Naive thymus-derived CD8-positive, alpha-beta T cell (primary cell): ENCODE results near the gene MYL11. TPM values are rescaled to one million over a fixed set of nuclear protein-coding genes. Genes with fewer than 3 reads are reported as not detected.
"Not testable (repeated sequence)": the region's sequence is repeated elsewhere in the genome, so short reads cannot be mapped to it uniquely, and the experiment has no call there.

Experiments used
- ATAC-seq, 2 donors: fragments of 150-1000 bp; cut with Tn5 transposase in 1 of 2; sonication (Bioruptor Pico), chemical (Tn5 transposase) in 1 of 2; 1 replicate in 1 of 2; 2 replicates in 1 of 2; pipeline ENCODE4 v1.10.0; 2021; ENCODE audit warnings: mild to moderate bottlenecking in 2 of 2, moderate library complexity in 2 of 2
- POLR2A ChIA-PET: fragments of 350-600 bp; sonication (Branson Sonifier 250); formaldehyde crosslinking; loops from one replicate; lab custom pipeline; 2021; ENCODE audit warnings: antibody characterized with exemption; lab: Charles Lee
- DNase-seq, 10 donors: peaks; one replicate each; pipeline versions ENCODE4 v3.0.0 to v3.0.0-alpha.2; 2020 to 2022
- H3K27ac Mint-ChIP-seq, 10 donors: one replicate each; pipeline ENCODE4 v1.8.0; 2020 to 2022; ENCODE audit warnings: mild to moderate bottlenecking in 10 of 10, mixed read lengths in 10 of 10, moderate library complexity in 4 of 10, inconsistent platforms in 1 of 10
- H3K27me3 Mint-ChIP-seq, 5 donors: one replicate each; pipeline ENCODE4 v1.8.0; 2021 to 2022; ENCODE audit warnings: mixed read lengths in 5 of 5
- H3K36me3 Mint-ChIP-seq, 3 donors: one replicate each; pipeline ENCODE4 v1.8.0; 2020 to 2022; ENCODE audit warnings: mixed read lengths in 3 of 3, mild to moderate bottlenecking in 2 of 3, inconsistent platforms in 1 of 3
- H3K4me1 Mint-ChIP-seq, 4 donors: one replicate each; pipeline ENCODE4 v1.8.0; 2021 to 2022; ENCODE audit warnings: mixed read lengths in 4 of 4
- H3K4me3 Mint-ChIP-seq, 10 donors: one replicate each; pipeline ENCODE4 v1.8.0; 2020 to 2022; ENCODE audit warnings: mild to moderate bottlenecking in 10 of 10, mixed read lengths in 10 of 10, moderate library complexity in 6 of 10, inconsistent platforms in 1 of 10
- H3K9me3 Mint-ChIP-seq, 9 donors: one replicate each; pipeline ENCODE4 v1.8.0; 2020 to 2022; ENCODE audit warnings: mixed read lengths in 9 of 9, mild to moderate bottlenecking in 3 of 9, inconsistent platforms in 1 of 9, moderate library complexity in 1 of 9
- polyA plus RNA-seq, 3 donors: library from polyadenylated mRNA; unstranded; fragments of 300-500 nt; fragmentation: Illumina TruSeq; gene quantifications; one replicate each; pipeline ENCODE4 v1.2.3, GENCODE V29; 2021
- total RNA-seq, 8 experiments: library from RNA in 2 of 8; stranded (reverse) in 2 of 8; gene quantifications; one replicate each; pipeline ENCODE4 v1.2.3 and lab custom pipeline; 2021 to 2026

Gene MYL11
- total and polyA plus RNA-seq, 5 experiments from 2014 or later = 1.1 to 4.2 (median 1.9) TPM; not detected in 2

DNA sequence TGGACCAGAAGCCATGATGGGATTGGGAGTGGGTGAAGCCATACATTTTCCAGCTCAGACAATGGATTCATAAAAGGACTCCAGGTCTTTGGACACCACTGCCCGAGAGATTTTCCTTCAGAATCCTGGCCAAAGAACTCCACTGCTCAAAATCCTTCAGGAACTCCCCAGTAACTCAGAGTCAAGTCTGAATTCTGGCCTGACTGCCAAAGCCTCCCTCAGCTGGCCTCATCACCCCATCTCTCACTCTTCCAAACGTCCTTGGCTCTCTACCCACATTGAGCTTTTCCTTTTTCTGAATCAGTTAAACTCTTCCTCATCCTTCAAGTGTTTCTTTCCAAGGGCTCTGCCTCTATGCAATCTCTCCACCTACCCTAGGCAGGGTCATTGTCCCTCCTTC, 8.9 kb downstream of the MYL11 start:
- Mint-ChIP-seq H3K9me3 (no peaks in the 10 kb centered on the region), H3K27me3 (no peaks in the 10 kb centered on the region), H3K36me3 (peaks cover 0 to 12% (median 3%) of the 10 kb centered on the region in 3 donors), H3K27ac (peak overlapping the region; percentile 96 to 100 (median 100)), H3K4me1 (peaks cover 21 to 57% (median 55%) of the 10 kb centered on the region in 4 donors), H3K4me3 (peak overlapping the region; percentile 84 to 100 (median 96))
- ATAC-seq (no peak), DNase-seq (no peak)
- POLR2A ChIA-PET = interaction anchor here (0.6 to 8.4 kb wide), 18 partner anchors 8 to 322 kb away, joined by 3 to 166 read pairs (median 10); partner anchors contain the start of genes ALDOA, CD2BP2, CORO1A and DCTPP1

GRCh38 chr16:30394592-30395154, 20.1 kb downstream of the MYL11 start:
- no peaks in the 10 kb centered on the region for H3K27me3 Mint-ChIP-seq
- POLR2A ChIA-PET = interaction anchor here (0.8 to 3.3 kb wide), 10 partner anchors 12 to 329 kb away, joined by 3 to 82 read pairs (median 12); partner anchors contain the start of genes ALDOA, MYL11, SEPTIN1 and TBC1D10B
- peaks cover 21 to 42% (median 39%) of the 10 kb centered on the region in 4 donors for H3K4me1 Mint-ChIP-seq
- H3K36me3 Mint-ChIP-seq = peaks cover 0 to 13% (median 0%) of the 10 kb centered on the region in 3 donors
- H3K4me3 Mint-ChIP-seq = peak overlapping the region; percentile 76 to 94 (median 84)
- H3K27ac Mint-ChIP-seq = peak overlapping the region; percentile 67 to 94 (median 81)
- ATAC-seq (no peak), DNase-seq (no peak)
- H3K9me3 Mint-ChIP-seq = no peaks in the 10 kb centered on the region

GRCh38 chr16:30395155-30395991, 20.8 kb downstream of the MYL11 start, which contains the start of gene ZNF48:
ZNF48 (plus strand) TSS chr16:30395420; CDS start chr16:30395795, 375 bp downstream.
- Mint-ChIP-seq H3K27me3 (no peaks in the 10 kb centered on the region), H3K4me3 (peak within 1 kb of the TSS; percentile 76 to 94 (median 86)), H3K9me3 (no peaks in the 10 kb centered on the region), H3K27ac (peak within 1 kb of the TSS; percentile 69 to 94 (median 88)), H3K4me1 (peaks cover 21 to 49% (median 45%) of the 10 kb centered on the region in 4 donors), H3K36me3 (peaks cover 0 to 13% (median 0%) of the 10 kb centered on the region in 3 donors)
- ATAC-seq (peak; percentile 72), DNase-seq (peak in 9 of 10 donors; percentile 20 to 70 (median 56))
- POLR2A ChIA-PET = interaction anchor here (0.8 to 3.3 kb wide), 11 partner anchors 12 to 330 kb away, joined by 3 to 82 read pairs (median 4); partner anchors contain the start of genes ALDOA, CORO1A, MYL11 and SEPTIN1

DNA sequence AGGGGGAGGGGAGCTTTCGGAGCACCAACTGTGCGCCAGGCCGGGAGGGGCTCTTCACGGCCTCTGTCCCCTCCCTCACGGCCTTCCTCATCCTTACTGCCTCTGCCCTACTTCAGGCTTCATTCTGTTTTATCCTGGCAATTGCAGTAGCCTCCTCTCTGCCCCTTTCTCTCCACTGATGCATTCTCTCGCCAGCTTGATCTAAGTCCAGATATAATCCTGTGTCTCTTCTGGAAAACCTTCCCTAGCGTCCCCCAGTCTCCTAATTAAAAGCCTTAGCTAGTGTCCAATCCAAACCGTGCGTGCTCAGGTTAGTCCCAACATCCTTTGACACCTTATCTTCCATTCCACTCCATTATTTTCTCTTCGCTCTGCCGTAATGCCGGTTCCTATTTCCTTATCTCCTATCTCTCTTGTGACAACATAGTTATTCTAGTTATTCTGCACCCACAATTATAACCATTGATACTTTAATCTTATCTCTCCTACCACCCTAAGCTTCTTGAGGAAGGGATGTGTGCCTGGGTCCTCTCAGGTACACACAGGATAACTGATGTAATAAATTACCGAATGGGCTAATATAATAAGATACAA, 21.5 kb downstream of the MYL11 start:
- peaks cover 21 to 52% (median 50%) of the 10 kb centered on the region in 4 donors for H3K4me1 Mint-ChIP-seq
- DNase-seq = no peak
- H3K4me3 Mint-ChIP-seq = peak overlapping the region; percentile 72 to 92 (median 84)
- POLR2A ChIA-PET = interaction anchor here (0.7 to 3.3 kb wide), 8 partner anchors 11 to 229 kb away, joined by 4 to 82 read pairs (median 24); partner anchors contain the start of genes CORO1A, SEPTIN1, TBC1D10B and ZNF771
- ATAC-seq = no peak
- H3K9me3 Mint-ChIP-seq = no peaks in the 10 kb centered on the region
- peaks cover 0 to 13% (median 0%) of the 10 kb centered on the region in 3 donors for H3K36me3 Mint-ChIP-seq
- H3K27me3 Mint-ChIP-seq = no peaks in the 10 kb centered on the region
- peak overlapping the region; percentile 1 to 90 (median 82) for H3K27ac Mint-ChIP-seq

GRCh38 chr16:30396627-30397026, 22.0 kb downstream of the MYL11 start:
- H3K27ac Mint-ChIP-seq = peak overlapping the region in 7 of 10 donors; percentile 1 to 86 (median 57)

DNA sequence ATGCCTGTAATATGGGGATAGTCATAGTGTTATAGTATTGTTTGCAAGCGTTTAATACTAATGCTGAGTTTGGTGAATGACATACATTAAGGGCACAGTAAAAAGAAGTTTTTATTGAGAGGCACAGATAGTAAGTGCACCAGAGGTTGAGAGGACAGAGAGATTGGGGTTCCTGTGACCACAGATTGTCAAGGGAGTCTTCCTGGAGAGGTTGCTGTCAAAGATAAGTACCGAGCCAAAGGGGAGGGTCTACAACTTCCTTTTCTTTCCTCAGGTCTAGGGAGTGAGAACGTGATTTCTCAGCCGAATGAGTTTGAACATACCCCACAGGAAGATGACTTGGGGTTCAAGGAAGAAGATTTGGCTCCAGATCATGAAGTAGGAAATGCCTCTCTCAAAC, 22.5 kb downstream of the MYL11 start:
- POLR2A ChIA-PET = interaction anchor here (0.7 to 3.1 kb wide), 6 partner anchors 10 to 228 kb away, joined by 4 to 28 read pairs (median 8); partner anchors contain the start of genes TBC1D10B and ZNF771

More at GRCh38 chr16:30396627-30397026, 22.0 kb downstream of the MYL11 start:
- Mint-ChIP-seq H3K36me3 (peaks cover 0 to 13% (median 0%) of the 10 kb centered on the region in 3 donors), H3K4me1 (peaks cover 23 to 57% (median 53%) of the 10 kb centered on the region in 4 donors), H3K4me3 (peak overlapping the region; percentile 64 to 92 (median 84))
- not testable (repeated sequence) for DNase-seq, H3K27me3 Mint-ChIP-seq, ATAC-seq, H3K9me3 Mint-ChIP-seq
- POLR2A ChIA-PET = interaction anchor here (0.7 to 3.3 kb wide), 7 partner anchors 11 to 229 kb away, joined by 4 to 82 read pairs (median 27); partner anchors contain the start of genes CORO1A, SEPTIN1, TBC1D10B and ZNF771

DNA sequence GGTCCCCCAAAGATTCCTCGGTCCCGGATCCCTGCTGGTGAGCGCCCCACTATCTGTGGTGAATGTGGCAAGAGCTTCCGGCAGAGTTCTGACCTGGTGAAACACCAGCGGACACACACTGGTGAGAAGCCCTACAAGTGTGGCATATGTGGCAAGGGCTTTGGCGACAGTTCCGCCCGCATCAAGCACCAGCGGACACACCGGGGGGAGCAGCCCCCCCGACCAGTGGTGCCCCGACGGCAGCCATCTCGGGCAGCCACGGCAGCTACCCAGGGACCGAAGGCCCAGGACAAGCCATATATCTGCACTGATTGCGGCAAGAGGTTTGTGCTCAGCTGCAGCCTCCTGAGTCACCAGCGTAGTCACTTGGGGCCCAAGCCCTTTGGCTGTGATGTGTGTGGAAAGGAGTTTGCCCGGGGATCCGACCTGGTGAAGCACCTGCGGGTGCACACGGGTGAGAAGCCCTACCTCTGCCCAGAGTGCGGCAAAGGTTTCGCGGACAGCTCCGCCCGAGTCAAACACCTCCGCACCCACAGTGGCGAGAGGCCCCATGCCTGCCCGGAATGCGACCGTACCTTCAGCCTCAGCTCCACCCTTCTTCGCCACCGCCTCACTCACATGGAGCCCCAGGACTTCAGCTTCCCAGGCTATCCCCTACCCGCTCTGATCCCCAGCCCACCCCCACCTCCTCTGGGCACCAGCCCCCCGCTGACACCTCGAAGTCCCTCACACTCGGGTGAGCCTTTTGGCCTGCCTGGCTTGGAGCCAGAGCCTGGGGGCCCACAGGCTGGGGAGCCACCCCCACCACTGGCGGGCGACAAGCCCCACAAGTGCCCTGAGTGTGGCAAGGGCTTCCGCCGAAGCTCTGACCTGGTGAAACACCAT, 23.4 kb downstream of the MYL11 start:
- H3K4me3 Mint-ChIP-seq = peak overlapping the region in 1 of 10 donors; percentile 45
- H3K27me3 Mint-ChIP-seq = no peaks in the 10 kb centered on the region
- POLR2A ChIA-PET = interaction anchor here (1.0 to 2.4 kb wide), 5 partner anchors 9 to 27 kb away, joined by 4 to 12 read pairs (median 6); partner anchors contain the start of genes SEPTIN1, TBC1D10B and ZNF771
- peaks cover 25 to 61% (median 54%) of the 10 kb centered on the region in 4 donors for H3K4me1 Mint-ChIP-seq
- H3K27ac Mint-ChIP-seq = peak overlapping the region in 2 of 10 donors; percentile 20 to 40
- no peak for DNase-seq
- H3K36me3 Mint-ChIP-seq = peaks cover 0 to 13% (median 0%) of the 10 kb centered on the region in 3 donors
- no peak for ATAC-seq
- H3K9me3 Mint-ChIP-seq = no peaks in the 10 kb centered on the region

More for the DNA sequence above, 22.5 kb downstream of the MYL11 start:
- ATAC-seq = no peak
- peak overlapping the region in 9 of 10 donors; percentile 54 to 92 (median 82) for H3K4me3 Mint-ChIP-seq
- peaks cover 25 to 61% (median 54%) of the 10 kb centered on the region in 4 donors for H3K4me1 Mint-ChIP-seq
- DNase-seq = no peak
- no peaks in the 10 kb centered on the region for H3K27me3 Mint-ChIP-seq
- H3K36me3 Mint-ChIP-seq = peaks cover 0 to 13% (median 0%) of the 10 kb centered on the region in 3 donors
- H3K27ac Mint-ChIP-seq = peak overlapping the region in 9 of 10 donors; percentile 9 to 86 (median 57)
- H3K9me3 Mint-ChIP-seq = no peaks in the 10 kb centered on the region

DNA sequence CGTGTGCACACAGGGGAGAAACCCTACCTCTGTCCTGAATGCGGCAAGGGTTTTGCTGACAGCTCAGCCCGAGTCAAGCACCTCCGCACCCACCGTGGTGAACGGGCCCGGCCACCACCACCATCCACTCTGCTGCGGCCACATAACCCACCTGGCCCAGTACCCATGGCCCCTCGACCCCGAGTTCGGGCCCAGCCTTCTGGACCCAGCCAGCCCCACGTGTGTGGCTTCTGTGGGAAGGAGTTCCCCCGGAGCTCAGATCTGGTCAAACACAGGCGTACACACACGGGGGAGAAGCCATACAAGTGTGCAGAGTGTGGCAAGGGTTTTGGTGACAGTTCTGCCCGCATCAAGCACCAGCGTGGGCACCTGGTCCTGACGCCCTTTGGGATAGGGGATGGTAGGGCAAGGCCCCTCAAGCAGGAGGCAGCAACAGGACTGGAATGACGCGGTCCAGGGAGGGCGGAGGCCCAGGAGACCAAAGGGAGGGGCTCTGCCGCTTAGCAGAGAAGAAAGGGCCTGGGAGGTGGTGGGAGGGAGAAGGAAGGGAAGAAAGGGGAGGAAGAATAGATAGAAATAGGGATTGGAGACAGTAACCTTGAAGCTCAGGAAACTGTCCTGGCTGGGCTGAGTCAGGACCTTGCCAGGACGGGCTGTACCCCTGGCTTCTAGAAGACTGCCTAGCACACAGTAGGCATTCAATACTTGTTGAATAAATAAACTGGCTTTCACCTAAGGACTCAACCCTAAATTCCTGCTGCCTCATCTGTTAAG, 24.2 kb downstream of the MYL11 start:
- Mint-ChIP-seq H3K4me3 (peak overlapping the region; percentile 27 to 93 (median 78)), H3K4me1 (peaks cover 25 to 61% (median 55%) of the 10 kb centered on the region in 4 donors)
- POLR2A ChIA-PET = interaction anchor here (0.6 to 2.4 kb wide), 9 partner anchors 8 to 136 kb away, joined by 3 to 12 read pairs (median 5); partner anchors contain the start of genes SEPTIN1, TBC1D10B and ZNF771

DNA sequence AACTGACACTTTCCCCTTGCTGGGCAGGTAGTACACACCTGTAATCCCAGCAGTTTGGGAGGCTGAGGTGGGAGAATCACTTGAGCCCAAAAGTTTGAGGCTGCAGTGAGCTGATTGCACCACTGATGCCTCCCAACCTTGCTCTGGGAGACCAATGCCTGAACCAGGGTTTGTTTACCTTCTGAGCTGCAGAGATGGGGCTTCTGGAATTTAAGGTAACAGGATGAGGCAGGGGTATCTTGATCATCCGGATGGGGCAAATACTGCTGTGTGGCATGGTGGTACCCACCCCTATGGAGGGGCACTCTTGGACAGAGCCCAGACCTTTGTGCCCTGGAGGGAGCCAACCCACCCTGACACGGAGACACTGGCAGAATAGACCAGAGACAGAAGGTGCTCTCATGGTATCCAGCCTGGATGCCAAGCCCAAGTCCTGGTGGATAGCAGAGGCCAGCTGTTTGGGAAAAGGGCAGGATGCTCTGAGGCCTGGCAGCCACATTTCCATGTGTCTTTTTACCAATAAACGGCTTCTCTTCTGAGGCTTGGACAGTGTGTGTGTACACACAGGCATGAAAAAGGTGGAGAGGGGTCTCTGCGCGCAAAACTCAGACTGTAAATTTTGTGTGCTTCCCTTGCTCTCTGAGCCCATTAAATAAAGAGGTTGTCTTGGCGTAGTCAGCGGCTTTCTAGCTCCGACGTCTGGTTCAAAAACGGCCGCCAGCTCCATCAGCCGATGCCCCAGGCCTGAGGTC, 25.0 kb downstream of the MYL11 start:
- peaks cover 0 to 13% (median 0%) of the 10 kb centered on the region in 3 donors for H3K36me3 Mint-ChIP-seq
- peaks cover 20 to 56% (median 52%) of the 10 kb centered on the region in 4 donors for H3K4me1 Mint-ChIP-seq
- no peaks in the 10 kb centered on the region for H3K9me3 Mint-ChIP-seq
- DNase-seq (no peak), ATAC-seq (no peak)
- peaks cover 0 to 3% (median 0%) of the 10 kb centered on the region in 5 donors for H3K27me3 Mint-ChIP-seq
- H3K4me3 Mint-ChIP-seq = peak overlapping the region; percentile 83 to 96 (median 90)
- POLR2A ChIA-PET = interaction anchor here (0.6 to 2.4 kb wide), 9 partner anchors 8 to 135 kb away, joined by 3 to 12 read pairs (median 4); partner anchors contain the start of genes CD2BP2, SEPTIN1 and ZNF771
- peak overlapping the region; percentile 74 to 93 (median 89) for H3K27ac Mint-ChIP-seq

More for the DNA sequence above, 24.2 kb downstream of the MYL11 start:
- Mint-ChIP-seq H3K27ac (peak overlapping the region in 9 of 10 donors; percentile 8 to 90 (median 58)), H3K9me3 (no peaks in the 10 kb centered on the region), H3K27me3 (no peaks in the 10 kb centered on the region), H3K36me3 (peaks cover 0 to 13% (median 0%) of the 10 kb centered on the region in 3 donors)
- ATAC-seq (no peak), DNase-seq (no peak)
